ENCODE data around the gene PRKAG1.

Gene PRKAG1

GRCh38 chr12:49032679-49033447, 14.3 kb upstream of the PRKAG1 start:
- no peak for TF ChIP-seq TAF1 (IDR thresholded peaks at IDR 0.05; ENCODE audit: borderline replicate concordance, insufficient read depth, low read length)
- no peak for TF ChIP-seq SIN3A (IDR thresholded peaks at IDR 0.05; ENCODE audit: borderline replicate concordance, insufficient read depth, low read length)
- no peak for TF ChIP-seq POLR2AphosphoS5 (IDR thresholded peaks at IDR 0.05; ENCODE audit: low read depth, low read length)
- no peak for TF ChIP-seq REST (IDR thresholded peaks at IDR 0.05; ENCODE audit: insufficient read depth in 1 of 2, low read depth in 2 of 2, low read length in 2 of 2)
- no peak for TF ChIP-seq FOXP2 (optimal IDR thresholded peaks at IDR 0.05; ENCODE audit: borderline replicate concordance, extremely low read depth, extremely low read length, insufficient read depth)

- TF ChIP-seq SIN3A (IDR thresholded peaks at IDR 0.05; ENCODE audit: borderline replicate concordance, insufficient read depth, low read length) (no peak), POLR2AphosphoS5 (IDR thresholded peaks at IDR 0.05; ENCODE audit: low read depth, low read length) (no peak), TAF1 (IDR thresholded peaks at IDR 0.05; ENCODE audit: borderline replicate concordance, insufficient read depth, low read length) (no peak), REST (IDR thresholded peaks at IDR 0.05; ENCODE audit: insufficient read depth in 1 of 2, low read depth in 2 of 2, low read length in 2 of 2) (no peak), FOXP2 (optimal IDR thresholded peaks at IDR 0.05; ENCODE audit: borderline replicate concordance, extremely low read depth, extremely low read length, insufficient read depth) (no peak)
Observed at GRCh38 chr12:49032276-49032675, 13.7 kb upstream of the PRKAG1 start.

GRCh38 chr12:49031573-49032161, 13.1 kb upstream of the PRKAG1 start:
- TF ChIP-seq REST (IDR thresholded peaks at IDR 0.05; ENCODE audit: insufficient read depth in 1 of 2, low read depth in 2 of 2, low read length in 2 of 2), result no peak
- TF ChIP-seq FOXP2 (optimal IDR thresholded peaks at IDR 0.05; ENCODE audit: borderline replicate concordance, extremely low read depth, extremely low read length, insufficient read depth), result no peak
- no peak for TF ChIP-seq POLR2AphosphoS5 (IDR thresholded peaks at IDR 0.05; ENCODE audit: low read depth, low read length)
- TF ChIP-seq SIN3A (IDR thresholded peaks at IDR 0.05; ENCODE audit: borderline replicate concordance, insufficient read depth, low read length), result no peak
- no peak for TF ChIP-seq TAF1 (IDR thresholded peaks at IDR 0.05; ENCODE audit: borderline replicate concordance, insufficient read depth, low read length)

- no peak for TF ChIP-seq FOXP2 (optimal IDR thresholded peaks at IDR 0.05; ENCODE audit: borderline replicate concordance, extremely low read depth, extremely low read length, insufficient read depth)
- TF ChIP-seq POLR2AphosphoS5 (IDR thresholded peaks at IDR 0.05; ENCODE audit: low read depth, low read length), result peak; percentile 20; the same call in 1 of the 2 replicates
Observed at GRCh38 chr12:49030714-49031572, 12.4 kb upstream of the PRKAG1 start.

- no peak for TF ChIP-seq POLR2AphosphoS5 (IDR thresholded peaks at IDR 0.05; ENCODE audit: low read depth, low read length)
- no peak for TF ChIP-seq REST (IDR thresholded peaks at IDR 0.05; ENCODE audit: insufficient read depth in 1 of 2, low read depth in 2 of 2, low read length in 2 of 2)
- no peak for TF ChIP-seq SIN3A (IDR thresholded peaks at IDR 0.05; ENCODE audit: borderline replicate concordance, insufficient read depth, low read length)
- TF ChIP-seq TAF1 (IDR thresholded peaks at IDR 0.05; ENCODE audit: borderline replicate concordance, insufficient read depth, low read length), result no peak
- TF ChIP-seq FOXP2 (optimal IDR thresholded peaks at IDR 0.05; ENCODE audit: borderline replicate concordance, extremely low read depth, extremely low read length, insufficient read depth), result no peak
Observed at GRCh38 chr12:49030119-49030518, 11.5 kb upstream of the PRKAG1 start.
